ENCODE results near the gene SLC9A9. TPM values are rescaled to one million over a fixed set of nuclear protein-coding genes. Genes with fewer than 3 reads are reported as not detected.

SLC9A9 gene
- total RNA-seq, 1 donor from 2014 or later: 3.0 TPM

DNA sequence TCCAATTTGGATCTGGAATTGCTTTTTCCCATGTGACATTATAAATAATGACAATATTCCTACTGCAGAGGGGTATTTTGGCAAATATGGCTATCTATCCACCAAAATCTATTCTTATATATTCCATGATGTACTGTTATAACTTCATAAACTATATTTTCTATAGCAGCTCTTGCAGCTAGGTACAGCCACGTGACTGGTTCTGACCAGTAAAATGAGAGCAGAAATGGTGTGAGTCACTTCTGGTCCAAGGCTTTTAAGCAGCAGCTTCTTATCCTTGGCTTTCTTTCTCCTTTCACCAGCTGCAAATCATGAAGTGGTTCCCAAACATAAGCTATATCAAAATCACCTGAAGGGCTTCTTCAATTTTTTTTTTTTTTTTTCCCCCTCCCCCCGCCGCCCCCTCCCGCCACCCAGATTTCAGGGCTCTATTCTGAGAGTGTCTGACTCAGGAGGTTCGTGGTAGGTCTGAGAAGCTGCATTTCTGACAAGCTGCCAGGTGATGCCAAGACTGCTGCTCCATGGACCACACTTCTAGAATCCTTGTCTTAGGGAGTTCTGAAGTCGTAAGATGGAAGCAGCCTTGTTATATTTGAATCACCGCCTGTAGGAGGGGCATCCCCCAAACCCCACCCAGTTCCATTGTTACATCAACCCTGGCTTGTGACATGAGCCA is 371.2 kb downstream of the SLC9A9 start:
- Histone ChIP-seq H3K27me3 (ENCODE audit: control insufficient read depth, insufficient read depth, low read length) (no peaks in the 10 kb centered on the region), H3K36me3 (ENCODE audit: control insufficient read depth, insufficient read depth, low read length) (no peaks in the 10 kb centered on the region), H3K4me3 (ENCODE audit: low read depth, low read length) (no peak overlapping the region)
- TF ChIP-seq, protein P1, sequence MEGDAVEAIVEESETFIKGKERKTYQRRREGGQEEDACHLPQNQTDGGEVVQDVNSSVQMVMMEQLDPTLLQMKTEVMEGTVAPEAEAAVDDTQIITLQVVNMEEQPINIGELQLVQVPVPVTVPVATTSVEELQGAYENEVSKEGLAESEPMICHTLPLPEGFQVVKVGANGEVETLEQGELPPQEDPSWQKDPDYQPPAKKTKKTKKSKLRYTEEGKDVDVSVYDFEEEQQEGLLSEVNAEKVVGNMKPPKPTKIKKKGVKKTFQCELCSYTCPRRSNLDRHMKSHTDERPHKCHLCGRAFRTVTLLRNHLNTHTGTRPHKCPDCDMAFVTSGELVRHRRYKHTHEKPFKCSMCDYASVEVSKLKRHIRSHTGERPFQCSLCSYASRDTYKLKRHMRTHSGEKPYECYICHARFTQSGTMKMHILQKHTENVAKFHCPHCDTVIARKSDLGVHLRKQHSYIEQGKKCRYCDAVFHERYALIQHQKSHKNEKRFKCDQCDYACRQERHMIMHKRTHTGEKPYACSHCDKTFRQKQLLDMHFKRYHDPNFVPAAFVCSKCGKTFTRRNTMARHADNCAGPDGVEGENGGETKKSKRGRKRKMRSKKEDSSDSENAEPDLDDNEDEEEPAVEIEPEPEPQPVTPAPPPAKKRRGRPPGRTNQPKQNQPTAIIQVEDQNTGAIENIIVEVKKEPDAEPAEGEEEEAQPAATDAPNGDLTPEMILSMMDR (IDR thresholded peaks at IDR 0.05; ENCODE audit: insufficient read depth, low read length, poor library complexity, severe bottlenecking): no peak
- no peak for DNase-seq (ENCODE audit: low read depth)

DNA sequence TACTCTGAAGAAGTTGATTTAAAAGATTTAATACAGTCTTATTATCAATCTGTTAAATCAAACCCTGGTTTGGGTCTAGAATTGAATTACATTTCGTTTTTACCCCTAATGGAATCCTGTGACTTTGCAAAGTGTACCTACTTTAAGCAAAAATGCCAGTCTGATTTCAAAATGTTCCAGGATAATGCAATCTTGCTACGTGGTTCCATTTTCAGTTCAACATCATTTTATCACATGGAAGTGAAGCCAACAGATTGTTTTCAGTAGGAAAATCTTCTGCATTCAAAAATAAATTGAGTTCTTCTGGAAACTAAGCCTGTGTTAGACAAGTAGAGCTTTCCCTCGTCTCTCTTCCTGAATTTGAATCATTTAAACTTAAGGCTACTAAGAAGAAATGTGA is 372.3 kb downstream of the SLC9A9 start:
- DNase-seq (ENCODE audit: low read depth): no peak
- Histone ChIP-seq H3K4me3 (ENCODE audit: low read depth, low read length) (no peak overlapping the region), H3K27me3 (ENCODE audit: control insufficient read depth, insufficient read depth, low read length) (no peaks in the 10 kb centered on the region), H3K36me3 (ENCODE audit: control insufficient read depth, insufficient read depth, low read length) (no peaks in the 10 kb centered on the region)
- TF ChIP-seq, protein P1 (IDR thresholded peaks at IDR 0.05; ENCODE audit: insufficient read depth, low read length, poor library complexity, severe bottlenecking): no peak

DNA sequence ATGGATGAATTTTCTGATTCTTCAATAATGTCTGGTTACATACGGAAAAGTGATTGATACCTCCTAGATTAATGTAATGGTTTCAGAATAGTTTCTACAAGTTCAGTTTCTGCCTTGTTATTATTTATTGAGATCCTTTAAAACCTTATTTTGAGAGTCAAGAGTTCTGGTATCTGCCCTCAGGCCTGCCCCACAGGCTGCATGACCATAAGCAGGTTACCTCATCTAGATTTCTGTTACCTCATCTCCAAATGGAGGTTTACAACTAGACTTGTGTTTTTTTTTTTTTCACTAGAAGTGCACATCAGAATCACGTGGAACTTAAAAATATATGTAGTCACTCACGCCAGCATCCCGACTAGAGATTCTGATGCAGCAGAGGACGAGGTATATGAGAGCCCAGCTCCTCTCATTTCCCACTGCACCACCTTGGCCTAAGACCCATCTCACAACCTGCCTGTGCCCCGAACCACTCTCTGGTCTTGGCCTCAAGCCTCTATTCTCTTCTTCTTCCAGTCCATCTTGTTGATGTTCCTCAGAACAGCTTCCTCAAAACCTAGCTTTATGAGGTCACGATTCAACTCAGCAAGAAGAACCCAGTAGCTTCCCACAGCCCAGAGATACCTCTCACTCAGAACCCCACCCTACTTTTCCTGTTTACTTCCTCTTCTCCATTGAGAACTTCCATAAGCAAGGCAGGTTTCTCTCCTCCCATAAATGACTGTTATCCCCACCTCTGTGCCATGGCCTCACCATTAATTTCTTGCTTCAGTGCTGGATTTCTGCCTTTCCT is 375.3 kb downstream of the SLC9A9 start:
- no peak overlapping the region for H3K4me3 ChIP-seq (ENCODE audit: low read depth, low read length)
- TF ChIP-seq, protein P1 (IDR thresholded peaks at IDR 0.05; ENCODE audit: insufficient read depth, low read length, poor library complexity, severe bottlenecking): no peak

DNA sequence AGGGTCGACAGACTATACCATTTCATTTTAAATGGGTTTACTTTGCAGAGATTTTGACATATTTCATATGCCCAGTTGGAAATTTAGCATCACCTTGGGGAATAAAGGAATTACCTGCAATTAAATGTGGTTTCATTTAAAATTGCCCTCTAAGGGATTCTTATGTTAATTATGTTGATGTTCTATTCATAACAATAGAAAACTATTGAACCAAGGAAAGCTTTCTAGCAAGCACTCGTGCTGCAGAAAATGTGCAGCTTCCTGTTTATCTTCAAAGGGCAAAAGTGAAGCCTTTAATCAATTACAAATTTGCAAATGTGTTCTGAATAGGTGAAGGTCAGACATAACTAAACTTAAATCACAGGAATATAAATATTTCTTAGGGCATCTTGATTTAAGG is 376.6 kb downstream of the SLC9A9 start:
- TF ChIP-seq, protein P1 (IDR thresholded peaks at IDR 0.05; ENCODE audit: insufficient read depth, low read length, poor library complexity, severe bottlenecking): no peak
- Histone ChIP-seq H3K36me3 (ENCODE audit: control insufficient read depth, insufficient read depth, low read length) (no peaks in the 10 kb centered on the region), H3K4me3 (ENCODE audit: low read depth, low read length) (no peak overlapping the region), H3K27me3 (ENCODE audit: control insufficient read depth, insufficient read depth, low read length) (no peaks in the 10 kb centered on the region)
- no peak for DNase-seq (ENCODE audit: low read depth)

More for the DNA sequence above, 375.3 kb downstream of the SLC9A9 start:
- no peak for DNase-seq (ENCODE audit: low read depth)
- Histone ChIP-seq H3K36me3 (ENCODE audit: control insufficient read depth, insufficient read depth, low read length) (no peaks in the 10 kb centered on the region), H3K27me3 (ENCODE audit: control insufficient read depth, insufficient read depth, low read length) (no peaks in the 10 kb centered on the region)

DNA sequence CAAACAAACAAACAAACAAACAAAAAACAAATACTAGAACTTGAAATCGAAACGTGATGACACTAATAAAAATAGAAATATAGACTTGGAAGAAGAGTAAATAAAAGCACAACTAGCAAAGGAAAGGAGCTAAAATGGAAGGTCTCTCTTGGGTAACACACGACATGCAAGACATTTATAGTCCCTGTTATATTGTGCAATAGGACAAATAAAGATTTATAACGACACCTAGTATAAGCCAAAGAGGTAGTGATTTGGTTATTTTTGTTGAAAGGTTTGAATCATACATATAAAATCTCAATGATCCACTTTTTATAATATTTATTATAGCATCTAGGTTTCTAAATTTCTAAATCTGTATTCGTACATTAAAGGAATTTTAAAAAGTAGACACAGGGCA is 379.1 kb downstream of the SLC9A9 start:
- TF ChIP-seq, protein P1 (IDR thresholded peaks at IDR 0.05; ENCODE audit: insufficient read depth, low read length, poor library complexity, severe bottlenecking): no peak
- no peaks in the 10 kb centered on the region for H3K27me3 ChIP-seq (ENCODE audit: control insufficient read depth, insufficient read depth, low read length)
- no peaks in the 10 kb centered on the region for H3K36me3 ChIP-seq (ENCODE audit: control insufficient read depth, insufficient read depth, low read length)
- H3K4me3 ChIP-seq (ENCODE audit: low read depth, low read length): no peak overlapping the region
- DNase-seq (ENCODE audit: low read depth): no peak
